Hepatocyte (in vitro differentiated cells): ENCODE results near the gene PLD1. TPM values are rescaled to one million over a fixed set of nuclear protein-coding genes. Genes with fewer than 3 reads are reported as not detected.
A peak's percentile ranks its signal among the peaks of the same experiment; 100 is the strongest.

Source experiments
- DNase-seq: peaks from one replicate; pipeline ENCODE4 v3.0.0-alpha.2; 2016; ENCODE audit warnings: low spot score
- H2AFZ ChIP-seq: fragments of 200-600 bp; sonication (generic); 2 replicates; pipeline ENCODE4 v1.6.0; 2016; ENCODE audit warnings: antibody characterized with exemption, mild to moderate bottlenecking
- H3K27ac ChIP-seq: fragments of 200-600 bp; sonication (generic); 2 replicates; pipeline ENCODE4 v1.5.1; 2016; ENCODE audit warnings: mild to moderate bottlenecking
- H3K27me3 ChIP-seq: fragments of 200-600 bp; sonication (generic); 2 replicates; pipeline ENCODE4 v1.6.1; 2016
- H3K36me3 ChIP-seq: fragments of 200-600 bp; sonication (generic); replicated peaks from 2 replicates; pipeline ENCODE4 v1.5.1; 2016; ENCODE audit warnings: low read depth; ENCODE audit not compliant: insufficient read depth
- H3K4me1 ChIP-seq: fragments of 200-600 bp; sonication (generic); 2 replicates; pipeline ENCODE4 v1.5.1; 2016; ENCODE audit warnings: mild to moderate bottlenecking, moderate library complexity; ENCODE audit not compliant: insufficient read depth
- H3K4me2 ChIP-seq: fragments of 200-600 bp; sonication (generic); 2 replicates; pipeline ENCODE4 v1.6.0; 2016
- H3K4me3 ChIP-seq: fragments of 200-600 bp; sonication (generic); 2 replicates; pipeline ENCODE4 v1.5.1; 2016; ENCODE audit warnings: mild to moderate bottlenecking
- H3K79me2 ChIP-seq: fragments of 200-600 bp; sonication (generic); 2 replicates; pipeline ENCODE4 v1.6.0; 2017; ENCODE audit warnings: mild to moderate bottlenecking
- H3K9me2 ChIP-seq: fragments of 200-600 bp; sonication (generic); replicated peaks from 2 replicates; pipeline ENCODE4 v1.6.0; 2017; ENCODE audit warnings: mild to moderate bottlenecking; ENCODE audit not compliant: insufficient read depth
- H3K9me3 ChIP-seq: fragments of 200-600 bp; sonication (generic); 2 replicates; pipeline ENCODE4 v1.5.1; 2016; ENCODE audit warnings: low read depth, mild to moderate bottlenecking
- H4K20me1 ChIP-seq: fragments of 200-600 bp; sonication (generic); 2 replicates; pipeline ENCODE4 v1.6.0; 2016; ENCODE audit warnings: mild to moderate bottlenecking; ENCODE audit not compliant: insufficient read depth, poor library complexity, severe bottlenecking
- EZH2 ChIP-seq: fragments of 200-600 bp; sonication (generic); IDR thresholded peaks from 2 replicates; pipeline ENCODE4 v1.6.1; 2016; ENCODE audit warnings: antibody characterized with exemption, mild to moderate bottlenecking, borderline replicate concordance
- EZH2phosphoT487 ChIP-seq: fragments of 200-600 bp; sonication (generic); IDR thresholded peaks from one replicate; pipeline ENCODE4 v1.6.1; 2018; ENCODE audit warnings: antibody characterized with exemption, mild to moderate bottlenecking, low read depth, moderate library complexity; ENCODE audit not compliant: unreplicated experiment, severe bottlenecking
- WGBS: methylation state at CpG from one replicate; pipeline ENCODE4 v1.1.6; 2016; ENCODE audit warnings: low lambda C conversion rate; ENCODE audit errors: missing lambda C conversion rate; 5-methylcytosine and 5-hydroxymethylcytosine counted together
- polyA plus RNA-seq: library from polyadenylated mRNA; unstranded; fragments of >200 nt; fragmentation: Nextera tagmentation; extraction: Ambion mirVana; gene quantifications from 2 replicates; pipeline ENCODE4 v1.2.1, GENCODE V29; 2016
- total RNA-seq: library from RNA; depleted of rRNA; stranded (reverse); fragments of >200 nt; gene quantifications from 2 replicates; pipeline ENCODE4 v1.2.3, GENCODE V29; 2014
- TF ChIP-seq, protein P1 (sequence below): fragments of 200-600 bp; sonication (generic); IDR thresholded peaks from 2 replicates; pipeline ENCODE4 v1.5.1; 2016; ENCODE audit warnings: antibody characterized with exemption, mild to moderate bottlenecking; ENCODE audit not compliant: poor library complexity

The PLD1 gene
- total and polyA plus RNA-seq, 2 experiments from 2014 or later = 29.4 to 71.1 TPM

DNA sequence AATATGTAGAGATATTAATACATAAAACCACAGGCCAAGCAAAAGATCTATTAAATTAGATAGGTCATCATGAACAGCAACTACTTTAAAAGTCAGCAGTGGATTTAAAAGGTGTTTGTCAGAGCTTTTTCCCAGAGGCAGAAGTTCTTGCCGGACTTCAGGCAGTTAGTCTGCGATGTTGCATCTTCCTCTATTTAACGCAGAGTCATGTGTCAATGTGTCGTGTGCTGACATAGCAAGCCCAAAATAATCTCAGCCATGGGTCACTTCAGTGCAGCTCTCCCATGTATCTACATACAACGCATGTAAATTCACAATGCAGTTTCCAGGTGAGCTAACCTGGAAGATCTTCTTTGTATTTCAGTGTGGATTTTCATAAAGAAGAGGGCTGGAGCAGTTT lies 24.8 kb upstream of the PLD1 start:
- H3K27me3 ChIP-seq = no peaks in the 10 kb centered on the region
- no peak overlapping the region for H3K4me3 ChIP-seq
- DNase-seq = no peak
- H4K20me1 ChIP-seq = no peaks in the 10 kb centered on the region
- H3K9me3 ChIP-seq = no peaks in the 10 kb centered on the region
- no peak overlapping the region for H3K4me2 ChIP-seq
- no peak for TF ChIP-seq EZH2
- H3K36me3 ChIP-seq = no peaks in the 10 kb centered on the region
- H3K27ac ChIP-seq = peak overlapping the region; percentile 57
- H3K79me2 ChIP-seq = no peaks in the 10 kb centered on the region
- no peak overlapping the region for H2AFZ ChIP-seq
- no peaks in the 10 kb centered on the region for H3K9me2 ChIP-seq
- peaks cover 36% of the 10 kb centered on the region for H3K4me1 ChIP-seq
- WGBS = 82% methylated on average over 5 of the region's 5 CpGs

DNA sequence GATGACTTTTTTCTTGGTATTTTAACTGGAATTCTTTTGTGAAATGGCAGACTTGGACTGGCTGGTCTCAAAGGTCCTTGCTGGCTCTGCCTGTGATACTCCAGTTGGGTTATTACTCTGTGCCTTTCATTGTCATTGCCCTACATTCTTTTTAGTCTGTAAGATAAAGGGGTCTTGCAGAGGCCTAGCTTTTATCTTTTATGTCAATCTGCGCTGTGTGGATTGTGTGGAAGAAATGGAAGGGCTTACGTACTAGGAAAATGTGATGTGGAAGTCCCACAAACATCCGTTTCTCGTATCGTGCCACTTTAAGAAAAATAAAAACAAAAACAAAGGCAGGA lies 24.1 kb upstream of the PLD1 start:
- 64% methylated on average over 5 of the region's 5 CpGs for WGBS
- H2AFZ ChIP-seq = no peak overlapping the region
- H3K4me2 ChIP-seq = no peak overlapping the region
- no peaks in the 10 kb centered on the region for H3K9me2 ChIP-seq
- H3K4me3 ChIP-seq = no peak overlapping the region
- TF ChIP-seq, protein P1, sequence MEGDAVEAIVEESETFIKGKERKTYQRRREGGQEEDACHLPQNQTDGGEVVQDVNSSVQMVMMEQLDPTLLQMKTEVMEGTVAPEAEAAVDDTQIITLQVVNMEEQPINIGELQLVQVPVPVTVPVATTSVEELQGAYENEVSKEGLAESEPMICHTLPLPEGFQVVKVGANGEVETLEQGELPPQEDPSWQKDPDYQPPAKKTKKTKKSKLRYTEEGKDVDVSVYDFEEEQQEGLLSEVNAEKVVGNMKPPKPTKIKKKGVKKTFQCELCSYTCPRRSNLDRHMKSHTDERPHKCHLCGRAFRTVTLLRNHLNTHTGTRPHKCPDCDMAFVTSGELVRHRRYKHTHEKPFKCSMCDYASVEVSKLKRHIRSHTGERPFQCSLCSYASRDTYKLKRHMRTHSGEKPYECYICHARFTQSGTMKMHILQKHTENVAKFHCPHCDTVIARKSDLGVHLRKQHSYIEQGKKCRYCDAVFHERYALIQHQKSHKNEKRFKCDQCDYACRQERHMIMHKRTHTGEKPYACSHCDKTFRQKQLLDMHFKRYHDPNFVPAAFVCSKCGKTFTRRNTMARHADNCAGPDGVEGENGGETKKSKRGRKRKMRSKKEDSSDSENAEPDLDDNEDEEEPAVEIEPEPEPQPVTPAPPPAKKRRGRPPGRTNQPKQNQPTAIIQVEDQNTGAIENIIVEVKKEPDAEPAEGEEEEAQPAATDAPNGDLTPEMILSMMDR = no peak
- no peak for TF ChIP-seq EZH2phosphoT487
- TF ChIP-seq EZH2 = no peak
- H3K36me3 ChIP-seq = no peaks in the 10 kb centered on the region
- peaks cover 41% of the 10 kb centered on the region for H3K4me1 ChIP-seq
- H3K79me2 ChIP-seq = no peaks in the 10 kb centered on the region
- peak overlapping the region; percentile 57 for H3K27ac ChIP-seq
- H3K27me3 ChIP-seq = no peaks in the 10 kb centered on the region
- H4K20me1 ChIP-seq = no peaks in the 10 kb centered on the region
- no peak for DNase-seq
- no peaks in the 10 kb centered on the region for H3K9me3 ChIP-seq

GRCh38 chr3:171833789-171834460 lies 23.6 kb upstream of the PLD1 start:
- H3K27ac ChIP-seq = peak overlapping the region; percentile 57
- no peak overlapping the region for H3K4me2 ChIP-seq
- no peaks in the 10 kb centered on the region for H3K27me3 ChIP-seq

GRCh38 chr3:171832989-171833388 lies 22.7 kb upstream of the PLD1 start:
- DNase-seq = no peak
- peak overlapping the region; percentile 5 for H3K27ac ChIP-seq
- no peaks in the 10 kb centered on the region for H3K9me2 ChIP-seq
- no peaks in the 10 kb centered on the region for H3K36me3 ChIP-seq
- H3K79me2 ChIP-seq = no peaks in the 10 kb centered on the region
- no peak overlapping the region for H3K4me3 ChIP-seq
- no peaks in the 10 kb centered on the region for H4K20me1 ChIP-seq
- TF ChIP-seq, protein P1 = no peak
- TF ChIP-seq EZH2 (no peak), EZH2phosphoT487 (no peak)
- H3K27me3 ChIP-seq = no peaks in the 10 kb centered on the region
- H3K4me1 ChIP-seq = peaks cover 30% of the 10 kb centered on the region
- no peaks in the 10 kb centered on the region for H3K9me3 ChIP-seq
- WGBS = 65% methylated on average over 5 of the region's 5 CpGs
- no peak overlapping the region for H3K4me2 ChIP-seq
- H2AFZ ChIP-seq = no peak overlapping the region

More at GRCh38 chr3:171833789-171834460, 23.6 kb upstream of the PLD1 start:
- no peaks in the 10 kb centered on the region for H3K36me3 ChIP-seq
- TF ChIP-seq EZH2 = no peak
- no peak for TF ChIP-seq EZH2phosphoT487
- TF ChIP-seq, protein P1 = peak; percentile 48
- 41% methylated on average over 3 of the region's 3 CpGs for WGBS
- H3K79me2 ChIP-seq = no peaks in the 10 kb centered on the region
- no peaks in the 10 kb centered on the region for H4K20me1 ChIP-seq
- DNase-seq = no peak
- no peak overlapping the region for H3K4me3 ChIP-seq
- H3K9me3 ChIP-seq = no peaks in the 10 kb centered on the region
- no peaks in the 10 kb centered on the region for H3K9me2 ChIP-seq
- no peak overlapping the region for H2AFZ ChIP-seq
- H3K4me1 ChIP-seq = peaks cover 39% of the 10 kb centered on the region
